T-cell (primary cell): ENCODE data around the gene CCDC86. TPM values are rescaled to one million over a fixed set of nuclear protein-coding genes. Genes with fewer than 3 reads are reported as not detected.

Experiments
- ATAC-seq, 4 experiments: fragments of 200-7000 bp in 3 of 4; fragments of 150-1000 bp in 1 of 4; cut with Tn5 transposase; replicated peaks in 1 of 4; 1 replicate in 3 of 4; 2 replicates in 1 of 4; pipeline ENCODE4 v1.10.0; 2021; ENCODE audit warnings: moderate library complexity in 3 of 4, mild to moderate bottlenecking in 2 of 4, moderate number of reproducible peaks in 1 of 4
- CTCF ChIA-PET, 2 donors: fragments of 300-600 bp; sonication (Branson Sonifier 250); formaldehyde crosslinking; loops; one replicate each; lab custom pipeline; 2022; ENCODE audit warnings: antibody characterized with exemption in 2 of 2; lab: Charles Lee
- POLR2A ChIA-PET, 2 donors: fragments of 300-600 bp; sonication (Branson Sonifier 250); formaldehyde crosslinking; loops; one replicate each; lab custom pipeline; 2022; ENCODE audit warnings: antibody characterized with exemption in 2 of 2; lab: Charles Lee
- DNase-seq, 35 experiments: peaks; one replicate each; pipeline versions ENCODE4 v3.0.0 to v3.0.0-alpha.2; 2013 to 2023
- H3K27ac ChIP-seq: one replicate; pipeline ENCODE4 v1.5.1; 2013; ENCODE audit warnings: low read length
- H3K27me3 ChIP-seq, 2 experiments: replicated peaks in 1 of 2; 1 replicate in 1 of 2; 2 replicates in 1 of 2; pipeline versions ENCODE4 v1.6.1 to v1.7.0; 2013; ENCODE audit warnings: low read length in 1 of 2, mixed read lengths in 1 of 2; ENCODE audit not compliant: control insufficient read depth in 2 of 2, insufficient read depth in 2 of 2; ENCODE audit errors: extremely low read depth in 1 of 2
- H3K36me3 ChIP-seq, 2 donors: 1 replicate in 1 of 2; 2 replicates in 1 of 2; pipeline versions ENCODE4 v1.6.1 to v1.7.0; 2013; ENCODE audit warnings: low read length in 1 of 2; ENCODE audit not compliant: control insufficient read depth in 2 of 2, insufficient read depth in 1 of 2; ENCODE audit errors: extremely low read depth in 1 of 2
- H3K4me1 ChIP-seq, 2 experiments: 1 replicate in 1 of 2; 2 replicates in 1 of 2; pipeline versions ENCODE4 v1.6.1 to v1.7.0; 2013; ENCODE audit warnings: low read length in 2 of 2, mixed read lengths in 1 of 2; ENCODE audit not compliant: insufficient read depth in 2 of 2, control insufficient read depth in 1 of 2; ENCODE audit errors: extremely low read depth in 1 of 2
- H3K4me3 ChIP-seq, 2 donors: 1 replicate in 1 of 2; 2 replicates in 1 of 2; pipeline versions ENCODE4 v1.5.1 to v1.7.0; 2013; ENCODE audit warnings: mild to moderate bottlenecking in 2 of 2, low read length in 1 of 2, moderate library complexity in 1 of 2; ENCODE audit not compliant: control insufficient read depth in 1 of 2; ENCODE audit errors: extremely low read depth in 1 of 2
- H3K9me3 ChIP-seq: 2 replicates; pipeline ENCODE4 v1.7.0; 2013
- H3K27ac Mint-ChIP-seq, 2 donors: one replicate each; pipeline ENCODE4 v1.8.0; 2020 to 2021; ENCODE audit warnings: mild to moderate bottlenecking in 2 of 2, mixed read lengths in 2 of 2
- H3K27me3 Mint-ChIP-seq, 2 donors: one replicate each; pipeline ENCODE4 v1.8.0; 2021 to 2022; ENCODE audit warnings: mixed read lengths in 2 of 2
- H3K36me3 Mint-ChIP-seq: one replicate; pipeline ENCODE4 v1.8.0; 2021; ENCODE audit warnings: mixed read lengths
- H3K4me1 Mint-ChIP-seq, 3 donors: one replicate each; pipeline ENCODE4 v1.8.0; 2020 to 2022; ENCODE audit warnings: mixed read lengths in 3 of 3, mild to moderate bottlenecking in 1 of 3
- H3K4me3 Mint-ChIP-seq, 3 donors: one replicate each; pipeline ENCODE4 v1.8.0; 2020 to 2022; ENCODE audit warnings: mild to moderate bottlenecking in 3 of 3, mixed read lengths in 3 of 3, moderate library complexity in 3 of 3
- H3K9me3 Mint-ChIP-seq, 3 donors: one replicate each; pipeline ENCODE4 v1.8.0; 2020 to 2022; ENCODE audit warnings: mixed read lengths in 3 of 3
- WGBS: methylation state at CpG from one replicate; pipeline ENCODE4 v1.1.5; 2013; ENCODE audit warnings: missing lambda C conversion rate; ENCODE audit not compliant: insufficient coverage; 5-methylcytosine and 5-hydroxymethylcytosine counted together
- total RNA-seq, 35 experiments: library from RNA in 6 of 35; stranded (reverse) in 6 of 35; fragments of 120-200 nt in 1 of 35; gene quantifications; one replicate each; pipeline versions ENCODE4 v1.2.1 to v1.2.4 and lab custom pipeline; 2013 to 2026

The CCDC86 gene
- total RNA-seq, 5 donors from 2014 or later (not counting 1 experiment from before 2014, with no cell fraction given), result 11.6 to 20.7 (median 16.3) TPM

DNA sequence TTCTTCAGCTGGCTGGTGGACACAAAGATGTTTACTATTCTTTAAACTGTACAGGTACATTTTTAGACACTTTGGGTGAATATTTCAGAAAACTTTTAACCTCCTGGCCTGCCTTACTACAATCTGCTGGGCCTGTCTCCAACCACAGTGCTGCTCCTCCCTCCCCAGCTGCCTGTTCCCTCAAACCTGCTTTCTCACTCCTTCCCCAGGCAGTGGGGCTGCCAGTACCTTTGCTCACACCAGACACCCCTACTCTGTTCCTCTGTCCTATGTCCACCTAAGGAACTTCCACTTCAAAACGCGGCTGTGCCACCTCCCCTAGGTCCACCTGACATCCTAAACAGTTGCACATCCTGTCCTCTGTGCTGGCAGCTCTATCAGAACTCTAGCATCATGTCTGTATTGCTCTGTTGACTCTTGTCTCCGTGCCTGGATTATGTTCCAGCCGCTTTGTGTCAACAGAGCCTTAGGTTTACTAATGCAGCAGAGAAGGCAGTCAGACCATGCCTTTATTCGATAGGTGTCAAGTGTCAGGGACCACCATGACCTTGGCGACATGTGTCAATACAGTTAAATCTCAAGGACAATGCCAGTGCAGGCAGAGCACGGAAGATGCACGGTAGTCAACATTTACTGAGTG is 38.9 kb downstream of the CCDC86 start:
- Mint-ChIP-seq H3K36me3 (peaks cover 54% of the 10 kb centered on the region), H3K27ac (peak overlapping the region in 1 of 2 donors; percentile 61), H3K4me3 (no peak overlapping the region), H3K27me3 (no peaks in the 10 kb centered on the region), H3K4me1 (peaks cover 0 to 6% (median 6%) of the 10 kb centered on the region in 3 donors), H3K9me3 (no peaks in the 10 kb centered on the region)
- no peak for ATAC-seq
- no peaks in the 10 kb centered on the region for H3K9me3 ChIP-seq
- H3K27ac ChIP-seq, result no peak overlapping the region
- H3K4me3 ChIP-seq, result no peak overlapping the region
- no peaks in the 10 kb centered on the region for H3K4me1 ChIP-seq
- H3K36me3 ChIP-seq, result peaks cover 0 to 19% of the 10 kb centered on the region in 2 donors
- WGBS, result 96% methylated on average over 6 of the region's 8 CpGs
- H3K27me3 ChIP-seq, result no peaks in the 10 kb centered on the region
- ChIA-PET POLR2A (no interaction called here), CTCF (no interaction called here)
- no peak for DNase-seq

DNA sequence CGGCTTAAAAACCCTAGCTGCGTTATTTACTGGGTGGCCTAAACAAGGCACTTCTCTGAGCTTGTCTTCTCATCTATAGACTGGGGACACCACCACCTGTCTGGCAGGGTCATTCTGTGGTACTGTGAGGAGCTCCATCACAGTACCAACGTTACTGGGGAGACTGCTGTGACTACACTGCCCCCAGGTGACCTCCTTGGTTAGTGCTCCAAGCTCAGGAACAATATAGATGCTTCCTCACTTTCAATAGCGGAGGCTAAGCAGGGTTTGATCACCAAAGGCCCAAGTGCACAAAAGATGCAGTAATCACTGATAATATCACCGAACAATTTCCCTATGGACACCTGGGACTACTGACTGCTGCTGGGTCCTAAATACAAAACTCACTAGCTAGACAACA is 45.6 kb downstream of the CCDC86 start:
- Histone ChIP-seq H3K4me3 (no peak overlapping the region), H3K9me3 (no peaks in the 10 kb centered on the region), H3K36me3 (peaks cover 5 to 27% of the 10 kb centered on the region in 2 donors), H3K27me3 (no peaks in the 10 kb centered on the region), H3K27ac (no peak overlapping the region), H3K4me1 (no peaks in the 10 kb centered on the region)
- Mint-ChIP-seq H3K27ac (no peak overlapping the region), H3K4me3 (no peak overlapping the region), H3K4me1 (peaks cover 0 to 11% (median 11%) of the 10 kb centered on the region in 3 donors), H3K9me3 (no peaks in the 10 kb centered on the region), H3K27me3 (no peaks in the 10 kb centered on the region), H3K36me3 (peaks cover 49% of the 10 kb centered on the region)
- ChIA-PET CTCF (interaction anchor here (0.6 to 1.8 kb wide), 10 partner anchors 12 to 825 kb away, joined by 3 to 45 read pairs (median 4); no protein-coding TSS in a partner anchor), POLR2A (no interaction called here)
- 67% methylated on average over 3 of the region's 5 CpGs for WGBS
- ATAC-seq, result peak; percentile 81 to 87 (median 82)
- peak in 14 of 35 experiments; percentile 17 to 54 (median 28) for DNase-seq

- ATAC-seq (no peak), DNase-seq (no peak)
- Histone ChIP-seq H3K4me1 (no peaks in the 10 kb centered on the region), H3K27me3 (no peaks in the 10 kb centered on the region), H3K27ac (no peak overlapping the region), H3K9me3 (no peaks in the 10 kb centered on the region), H3K4me3 (no peak overlapping the region), H3K36me3 (peaks cover 5 to 41% of the 10 kb centered on the region in 2 donors)
- Mint-ChIP-seq H3K27me3 (no peaks in the 10 kb centered on the region), H3K9me3 (no peaks in the 10 kb centered on the region), H3K27ac (no peak overlapping the region), H3K4me3 (no peak overlapping the region), H3K36me3 (peaks cover 50% of the 10 kb centered on the region), H3K4me1 (peaks cover 0 to 8% (median 5%) of the 10 kb centered on the region in 3 donors)
- CTCF ChIA-PET, result no interaction called here
- 75% methylated on average over 6 of the region's 6 CpGs for WGBS
- POLR2A ChIA-PET, result interaction anchor here in 1 of 2 donors (0.7 kb wide), 1 partner anchor 52 kb away, joined by 8 read pairs; no protein-coding TSS in a partner anchor
These were observed 48.0 kb downstream of the CCDC86 start for GRCh38 chr11:60889869-60890311.

- WGBS, result 40% methylated on average over 1 of the region's 5 CpGs
- DNase-seq (no peak), ATAC-seq (no peak)
- no peaks in the 10 kb centered on the region for H3K9me3 Mint-ChIP-seq
- Histone ChIP-seq H3K27me3 (no peaks in the 10 kb centered on the region), H3K9me3 (no peaks in the 10 kb centered on the region), H3K4me1 (no peaks in the 10 kb centered on the region), H3K4me3 (no peak overlapping the region), H3K36me3 (peaks cover 5 to 49% of the 10 kb centered on the region in 2 donors), H3K27ac (no peak overlapping the region)
- peaks cover 0 to 8% (median 5%) of the 10 kb centered on the region in 3 donors for H3K4me1 Mint-ChIP-seq
- ChIA-PET POLR2A (interaction anchor here in 1 of 2 donors (0.6 to 1.1 kb wide), 3 partner anchors 15 to 249 kb away, joined by 3 to 4 read pairs (median 4); no protein-coding TSS in a partner anchor), CTCF (interaction anchor here (0.6 to 1.3 kb wide), 3 partner anchors 60 to 1117 kb away, joined by 3 to 5 read pairs (median 4); no protein-coding TSS in a partner anchor)
- no peak overlapping the region for H3K27ac Mint-ChIP-seq
- H3K4me3 Mint-ChIP-seq, result no peak overlapping the region
- peaks cover 50% of the 10 kb centered on the region for H3K36me3 Mint-ChIP-seq
- no peaks in the 10 kb centered on the region for H3K27me3 Mint-ChIP-seq
These were observed 48.8 kb downstream of the CCDC86 start for GRCh38 chr11:60890696-60891095.

GRCh38 chr11:60891103-60891741 is 49.3 kb downstream of the CCDC86 start:
- POLR2A ChIA-PET, result interaction anchor here in 1 of 2 donors (0.6 to 1.1 kb wide), 3 partner anchors 14 to 249 kb away, joined by 3 to 4 read pairs (median 4); no protein-coding TSS in a partner anchor
- Mint-ChIP-seq H3K9me3 (no peaks in the 10 kb centered on the region), H3K36me3 (peaks cover 53% of the 10 kb centered on the region), H3K4me1 (peaks cover 0 to 8% (median 5%) of the 10 kb centered on the region in 3 donors), H3K4me3 (no peak overlapping the region), H3K27ac (no peak overlapping the region), H3K27me3 (no peaks in the 10 kb centered on the region)
- H3K4me3 ChIP-seq, result no peak overlapping the region
- no peaks in the 10 kb centered on the region for H3K27me3 ChIP-seq
- peaks cover 5 to 55% of the 10 kb centered on the region in 2 donors for H3K36me3 ChIP-seq
- CTCF ChIA-PET, result interaction anchor here (0.6 to 1.3 kb wide), 4 partner anchors 9 to 1118 kb away, joined by 3 to 5 read pairs (median 4); no protein-coding TSS in a partner anchor
- H3K27ac ChIP-seq, result no peak overlapping the region
- H3K9me3 ChIP-seq, result no peaks in the 10 kb centered on the region
- ATAC-seq, result no peak
- H3K4me1 ChIP-seq, result no peaks in the 10 kb centered on the region
- WGBS, result 92% methylated on average over 2 of the region's 7 CpGs
- no peak for DNase-seq

DNA sequence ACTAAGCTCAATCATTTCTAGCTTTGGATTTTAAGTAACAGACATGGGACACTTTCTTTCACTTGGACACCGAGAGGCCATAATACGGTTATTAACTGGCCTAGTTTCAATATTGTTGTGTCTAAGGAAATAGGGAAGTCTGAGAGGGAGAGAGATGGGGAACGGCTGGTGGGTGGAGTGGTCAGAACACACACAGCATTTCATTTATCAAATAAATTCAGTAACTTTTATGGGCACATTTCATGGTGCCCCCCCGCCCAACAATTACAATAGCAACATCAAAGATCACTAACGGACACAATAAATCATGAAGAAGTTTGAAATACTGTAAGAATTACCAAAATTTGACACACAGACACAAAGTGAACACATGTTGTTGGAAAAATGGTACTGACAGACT is 53.8 kb downstream of the CCDC86 start:
- DNase-seq, result no peak
- Histone ChIP-seq H3K9me3 (no peaks in the 10 kb centered on the region), H3K36me3 (peaks cover 7 to 85% of the 10 kb centered on the region in 2 donors), H3K4me3 (no peak overlapping the region), H3K4me1 (peaks cover 0 to 5% of the 10 kb centered on the region in 2 experiments), H3K27me3 (no peaks in the 10 kb centered on the region), H3K27ac (no peak overlapping the region)
- 80% methylated on average over 1 of the region's 5 CpGs for WGBS
- peaks cover 66% of the 10 kb centered on the region for H3K36me3 Mint-ChIP-seq
- H3K4me3 Mint-ChIP-seq, result no peak overlapping the region
- ATAC-seq, result no peak
- H3K9me3 Mint-ChIP-seq, result no peaks in the 10 kb centered on the region
- ChIA-PET CTCF (no interaction called here), POLR2A (interaction anchor here in 1 of 2 donors (0.6 kb wide), 1 partner anchor 32 kb away, joined by 3 read pairs; no protein-coding TSS in a partner anchor)
- peaks cover 3 to 4% (median 4%) of the 10 kb centered on the region in 3 donors for H3K4me1 Mint-ChIP-seq
- no peaks in the 10 kb centered on the region for H3K27me3 Mint-ChIP-seq
- no peak overlapping the region for H3K27ac Mint-ChIP-seq
